HepG2 (cell line): ENCODE measurements around the gene FGFR3. TPM values are rescaled to one million over a fixed set of nuclear protein-coding genes. Genes with fewer than 3 reads are reported as not detected.

Source experiments
- ATF6 ChIP-seq: sonication (generic); formaldehyde crosslinking; conservative IDR thresholded peaks from 2 replicates; pipeline ENCODE4 v1.4.0; 2020; ENCODE audit warnings: missing genetic modification reagents
- CENPX ChIP-seq: sonication (generic); formaldehyde crosslinking; IDR thresholded peaks from 2 replicates; pipeline ENCODE4 v1.9.0; 2021; ENCODE audit warnings: mild to moderate bottlenecking, missing genetic modification reagents, moderate library complexity
- ETV5 ChIP-seq: IDR thresholded peaks from 2 replicates; pipeline ENCODE4 v1.6.1; 2018; ENCODE audit warnings: missing biosample characterization, missing genetic modification reagents, inconsistent platforms, borderline replicate concordance
- GZF1 ChIP-seq: sonication (generic); formaldehyde crosslinking; IDR thresholded peaks from 2 replicates; pipeline ENCODE4 v1.5.1; 2020; ENCODE audit warnings: mild to moderate bottlenecking, missing genetic modification reagents
- IRF2 ChIP-seq: IDR thresholded peaks from 2 replicates; pipeline ENCODE4 v1.6.1; 2018; ENCODE audit warnings: missing genetic modification reagents, missing compliant biosample characterization
- NFATC3 ChIP-seq: sonication (generic); formaldehyde crosslinking; IDR thresholded peaks from 2 replicates; pipeline ENCODE4 v1.5.1; 2020; ENCODE audit warnings: mild to moderate bottlenecking, missing genetic modification reagents
- NFE2L1 ChIP-seq: sonication (generic); formaldehyde crosslinking; IDR thresholded peaks from 2 replicates; pipeline ENCODE4 v1.4.0; 2020; ENCODE audit warnings: missing genetic modification reagents, mild to moderate bottlenecking, borderline replicate concordance
- SIX4 ChIP-seq: sonication (generic); formaldehyde crosslinking; IDR thresholded peaks from 2 replicates; pipeline ENCODE4 v1.4.0; 2020; ENCODE audit warnings: missing genetic modification reagents
- SMAD1 ChIP-seq: sonication (generic); formaldehyde crosslinking; IDR thresholded peaks from 2 replicates; pipeline ENCODE4 v1.4.0; 2020; ENCODE audit warnings: missing genetic modification reagents, low read depth, mild to moderate bottlenecking, borderline replicate concordance
- SP2 ChIP-seq: sonication (generic); formaldehyde crosslinking; IDR thresholded peaks from 2 replicates; pipeline ENCODE4 v1.5.1; 2020; ENCODE audit warnings: mild to moderate bottlenecking, missing genetic modification reagents
- TSC22D2 ChIP-seq: sonication (generic); formaldehyde crosslinking; IDR thresholded peaks from 2 replicates; pipeline ENCODE4 v1.5.1; 2020; ENCODE audit warnings: missing genetic modification reagents, mild to moderate bottlenecking, borderline replicate concordance
- ZBTB21 ChIP-seq: sonication (generic); formaldehyde crosslinking; IDR thresholded peaks from 2 replicates; pipeline ENCODE4 v1.4.0; 2020; ENCODE audit warnings: missing genetic modification reagents
- ZBTB7A ChIP-seq: sonication (generic); formaldehyde crosslinking; IDR thresholded peaks from 2 replicates; pipeline ENCODE4 v1.8.0; 2022; ENCODE audit warnings: mild to moderate bottlenecking, missing genetic modification reagents
- ZNF205 ChIP-seq: IDR thresholded peaks from 2 replicates; pipeline ENCODE4 v1.6.1; 2018; ENCODE audit warnings: missing biosample characterization, missing genetic modification reagents
- ZNF225 ChIP-seq: sonication (generic); formaldehyde crosslinking; IDR thresholded peaks from 2 replicates; pipeline ENCODE4 v1.4.0; 2020; ENCODE audit warnings: mild to moderate bottlenecking, missing genetic modification reagents
- ZNF251 ChIP-seq: sonication (generic); formaldehyde crosslinking; IDR thresholded peaks from 2 replicates; pipeline ENCODE4 v1.9.0; 2021; ENCODE audit warnings: mild to moderate bottlenecking, missing genetic modification reagents
- ZNF510 ChIP-seq: sonication (generic); formaldehyde crosslinking; IDR thresholded peaks from 2 replicates; pipeline ENCODE4 v1.4.0; 2020; ENCODE audit warnings: low read depth, mild to moderate bottlenecking, missing genetic modification reagents
- ZNF768 ChIP-seq: sonication (generic); formaldehyde crosslinking; IDR thresholded peaks from 2 replicates; pipeline ENCODE4 v1.4.0; 2020; ENCODE audit warnings: missing genetic modification reagents
- ZNF878 ChIP-seq: sonication (generic); formaldehyde crosslinking; IDR thresholded peaks from 2 replicates; pipeline ENCODE4 v1.8.1; 2023; ENCODE audit warnings: mild to moderate bottlenecking, missing genetic modification reagents, moderate library complexity
- ZSCAN29 ChIP-seq: sonication (generic); formaldehyde crosslinking; conservative IDR thresholded peaks from 2 replicates; pipeline ENCODE4 v1.4.0; 2020; ENCODE audit warnings: mild to moderate bottlenecking, missing genetic modification reagents
- polyA plus RNA-seq, 8 experiments: library from polyadenylated mRNA; depleted of rRNA in 3 of 8; stranded (reverse) in 7 of 8; unstranded in 1 of 8; fragments of >200 nt; fragmentation: Illumina TruSeq in 4 of 8; extraction: Trizol in 4 of 8; gene quantifications; 2 replicates each; pipeline versions ENCODE4 v1.2.1 to v1.2.3, GENCODE V29; 2011 to 2016; ENCODE audit warnings: low read depth in 4 of 8, missing spikeins in 1 of 8, mixed read lengths in 1 of 8; ENCODE audit not compliant: insufficient read depth in 1 of 8
- total RNA-seq, 5 experiments: library from RNA; depleted of rRNA; stranded (reverse); fragments of >200 nt; fragmentation: Illumina TruSeq; extraction: Trizol; gene quantifications; 2 replicates each; pipeline ENCODE4 v1.2.3, GENCODE V29; 2016; ENCODE audit warnings: low read depth in 1 of 5
- TF ChIP-seq, protein P1 (sequence below): IDR thresholded peaks from 2 replicates; pipeline ENCODE4 v1.6.1; 2016; ENCODE audit warnings: missing genetic modification reagents, missing compliant biosample characterization
- TF ChIP-seq, protein P2 (sequence below): sonication (generic); formaldehyde crosslinking; IDR thresholded peaks from 2 replicates; pipeline ENCODE4 v1.9.0; 2021; ENCODE audit warnings: missing genetic modification reagents, borderline replicate concordance
- TF ChIP-seq, protein P3 (sequence below): sonication (generic); formaldehyde crosslinking; IDR thresholded peaks from 2 replicates; pipeline ENCODE4 v1.8.0; 2022; ENCODE audit warnings: mild to moderate bottlenecking, missing genetic modification reagents; ENCODE audit not compliant: insufficient replicate concordance
- TF ChIP-seq, protein P4 (sequence below): sonication (generic); formaldehyde crosslinking; IDR thresholded peaks from 2 replicates; pipeline ENCODE4 v1.4.0; 2020; ENCODE audit warnings: missing genetic modification reagents

The FGFR3 gene
- total and polyA plus RNA-seq, 2 of the 13 experiments (the other 11 are each of a cell fraction or from before 2014, with no cell fraction given) = 103 to 109 TPM

GRCh38 chr4:1784789-1785591 is 8.1 kb upstream of the FGFR3 start (continued):
- TF ChIP-seq ZBTB21 (CRISPR knock-in tag) = no peak
- peak; percentile 81 for TF ChIP-seq ETV5 (CRISPR knock-in tag)
- TF ChIP-seq TSC22D2 (CRISPR knock-in tag) = no peak
- TF ChIP-seq SIX4 (CRISPR knock-in tag) = no peak; the same call in 1 of the 2 replicates
- TF ChIP-seq NFATC3 (CRISPR knock-in tag) = no peak
- 0 out of 2 replicates have a peak, but pooled peaks have one; percentile 29 for TF ChIP-seq ZNF205 (CRISPR knock-in tag)
- no peak for TF ChIP-seq SP2 (CRISPR knock-in tag)
- TF ChIP-seq, protein P1, sequence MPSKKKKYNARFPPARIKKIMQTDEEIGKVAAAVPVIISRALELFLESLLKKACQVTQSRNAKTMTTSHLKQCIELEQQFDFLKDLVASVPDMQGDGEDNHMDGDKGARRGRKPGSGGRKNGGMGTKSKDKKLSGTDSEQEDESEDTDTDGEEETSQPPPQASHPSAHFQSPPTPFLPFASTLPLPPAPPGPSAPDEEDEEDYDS = peak; percentile 56; the same call in 1 of the 2 replicates
- peak; percentile 97 for TF ChIP-seq ZBTB7A (CRISPR knock-in tag)
- peak; percentile 76; the same call in 1 of the 2 replicates for TF ChIP-seq ZNF510 (CRISPR knock-in tag)
- TF ChIP-seq ZNF225 = 0 out of 2 replicates have a peak, but pooled peaks have one; percentile 5
- TF ChIP-seq GZF1 (CRISPR knock-in tag) = no peak
- no peak for TF ChIP-seq ZNF251 (CRISPR knock-in tag)
- TF ChIP-seq, protein P2, sequence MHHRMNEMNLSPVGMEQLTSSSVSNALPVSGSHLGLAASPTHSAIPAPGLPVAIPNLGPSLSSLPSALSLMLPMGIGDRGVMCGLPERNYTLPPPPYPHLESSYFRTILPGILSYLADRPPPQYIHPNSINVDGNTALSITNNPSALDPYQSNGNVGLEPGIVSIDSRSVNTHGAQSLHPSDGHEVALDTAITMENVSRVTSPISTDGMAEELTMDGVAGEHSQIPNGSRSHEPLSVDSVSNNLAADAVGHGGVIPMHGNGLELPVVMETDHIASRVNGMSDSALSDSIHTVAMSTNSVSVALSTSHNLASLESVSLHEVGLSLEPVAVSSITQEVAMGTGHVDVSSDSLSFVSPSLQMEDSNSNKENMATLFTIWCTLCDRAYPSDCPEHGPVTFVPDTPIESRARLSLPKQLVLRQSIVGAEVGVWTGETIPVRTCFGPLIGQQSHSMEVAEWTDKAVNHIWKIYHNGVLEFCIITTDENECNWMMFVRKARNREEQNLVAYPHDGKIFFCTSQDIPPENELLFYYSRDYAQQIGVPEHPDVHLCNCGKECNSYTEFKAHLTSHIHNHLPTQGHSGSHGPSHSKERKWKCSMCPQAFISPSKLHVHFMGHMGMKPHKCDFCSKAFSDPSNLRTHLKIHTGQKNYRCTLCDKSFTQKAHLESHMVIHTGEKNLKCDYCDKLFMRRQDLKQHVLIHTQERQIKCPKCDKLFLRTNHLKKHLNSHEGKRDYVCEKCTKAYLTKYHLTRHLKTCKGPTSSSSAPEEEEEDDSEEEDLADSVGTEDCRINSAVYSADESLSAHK = no peak
- no peak for TF ChIP-seq ZNF768 (CRISPR knock-in tag)
- peak; percentile 96 for TF ChIP-seq ZSCAN29 (CRISPR knock-in tag)
- TF ChIP-seq CENPX (CRISPR knock-in tag) = no peak
- TF ChIP-seq ZNF878 (CRISPR knock-in tag) = no peak
- no peak for TF ChIP-seq NFE2L1 (CRISPR knock-in tag)
- TF ChIP-seq IRF2 (CRISPR knock-in tag) = no peak
- TF ChIP-seq ATF6 (CRISPR knock-in tag) = no peak
- peak; percentile 45 for TF ChIP-seq SMAD1 (CRISPR knock-in tag)
- TF ChIP-seq, protein P3, sequence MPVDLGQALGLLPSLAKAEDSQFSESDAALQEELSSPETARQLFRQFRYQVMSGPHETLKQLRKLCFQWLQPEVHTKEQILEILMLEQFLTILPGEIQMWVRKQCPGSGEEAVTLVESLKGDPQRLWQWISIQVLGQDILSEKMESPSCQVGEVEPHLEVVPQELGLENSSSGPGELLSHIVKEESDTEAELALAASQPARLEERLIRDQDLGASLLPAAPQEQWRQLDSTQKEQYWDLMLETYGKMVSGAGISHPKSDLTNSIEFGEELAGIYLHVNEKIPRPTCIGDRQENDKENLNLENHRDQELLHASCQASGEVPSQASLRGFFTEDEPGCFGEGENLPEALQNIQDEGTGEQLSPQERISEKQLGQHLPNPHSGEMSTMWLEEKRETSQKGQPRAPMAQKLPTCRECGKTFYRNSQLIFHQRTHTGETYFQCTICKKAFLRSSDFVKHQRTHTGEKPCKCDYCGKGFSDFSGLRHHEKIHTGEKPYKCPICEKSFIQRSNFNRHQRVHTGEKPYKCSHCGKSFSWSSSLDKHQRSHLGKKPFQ (CRISPR knock-in tag) = no peak
- TF ChIP-seq, protein P4, sequence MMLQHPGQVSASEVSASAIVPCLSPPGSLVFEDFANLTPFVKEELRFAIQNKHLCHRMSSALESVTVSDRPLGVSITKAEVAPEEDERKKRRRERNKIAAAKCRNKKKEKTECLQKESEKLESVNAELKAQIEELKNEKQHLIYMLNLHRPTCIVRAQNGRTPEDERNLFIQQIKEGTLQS (CRISPR knock-in tag) = no peak
